GM19468 (cell line): ENCODE measurements around the gene DDAH1.

Source experiments
- ATAC-seq: cut with Tn5 transposase; IDR thresholded peaks from one replicate; pipeline ENCODE4 v1.9.1; 2021; ENCODE audit warnings: mild to moderate bottlenecking, moderate library complexity, moderate number of reproducible peaks; ENCODE audit not compliant: unreplicated experiment; ENCODE audit errors: extremely low read depth

Gene DDAH1

DNA sequence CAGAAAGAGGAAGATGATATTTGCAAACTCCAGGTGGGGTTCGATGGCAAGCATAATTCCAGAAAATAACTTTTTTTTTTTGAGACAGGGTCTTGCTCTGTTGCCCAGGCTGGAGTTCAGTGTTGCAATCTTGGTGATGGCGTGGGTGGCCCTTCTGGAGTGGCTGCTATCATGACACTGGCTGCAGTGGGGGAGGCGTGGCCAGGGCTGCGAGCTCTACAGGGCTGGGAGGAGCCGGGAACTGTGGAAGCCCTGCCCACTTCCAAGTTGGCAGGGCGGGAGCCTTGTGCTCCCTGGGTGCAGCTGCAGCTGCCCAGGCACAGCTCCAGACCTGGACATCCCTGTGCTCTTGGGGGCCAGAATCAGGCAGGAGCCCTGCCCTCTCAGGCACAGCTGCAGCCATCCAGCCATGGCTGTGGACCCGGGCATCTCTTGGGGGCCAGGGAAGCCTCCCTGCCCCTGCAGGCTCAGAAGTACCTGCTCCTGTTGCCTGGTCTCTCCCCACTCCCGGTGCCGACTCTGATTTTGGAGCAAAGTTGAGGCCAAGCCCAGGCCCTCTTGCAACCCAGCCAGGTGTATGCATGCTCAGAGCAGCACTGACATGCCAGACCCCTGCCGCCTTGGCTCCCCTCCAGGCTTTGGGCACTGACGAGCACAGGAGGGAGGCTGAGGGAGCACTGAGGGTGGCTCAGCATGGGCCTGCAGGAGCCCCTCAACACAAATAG, 181.3 kb downstream of the DDAH1 start:
- no peak for ATAC-seq

- no peak for ATAC-seq
These were observed 182.5 kb downstream of the DDAH1 start for GRCh38 chr1:85282424-85282823.

GRCh38 chr1:85280636-85281035, 184.3 kb downstream of the DDAH1 start:
- no peak for ATAC-seq

- no peak for ATAC-seq
These were observed 185.4 kb downstream of the DDAH1 start for GRCh38 chr1:85279458-85280080.

GRCh38 chr1:85278853-85279314, 186.1 kb downstream of the DDAH1 start:
- ATAC-seq: no peak

DNA sequence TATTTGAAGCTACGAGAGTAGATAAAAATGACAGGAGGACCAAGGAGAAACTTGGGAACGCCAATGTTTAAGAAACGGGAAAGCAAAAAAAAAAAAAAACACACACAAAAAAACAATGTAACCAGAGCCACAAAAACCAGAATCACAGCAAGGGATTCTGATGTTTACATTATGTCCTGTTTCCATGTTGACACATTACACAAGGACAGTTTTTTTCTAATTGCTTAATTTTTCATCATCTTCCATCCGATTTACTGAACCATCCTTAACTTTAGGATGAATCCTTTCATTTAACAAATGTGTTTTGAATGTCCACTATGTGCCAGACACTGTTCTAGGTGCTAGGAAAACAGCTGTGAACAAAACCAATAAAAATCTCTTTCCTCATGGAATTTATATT, 187.2 kb downstream of the DDAH1 start:
- ATAC-seq: no peak

DNA sequence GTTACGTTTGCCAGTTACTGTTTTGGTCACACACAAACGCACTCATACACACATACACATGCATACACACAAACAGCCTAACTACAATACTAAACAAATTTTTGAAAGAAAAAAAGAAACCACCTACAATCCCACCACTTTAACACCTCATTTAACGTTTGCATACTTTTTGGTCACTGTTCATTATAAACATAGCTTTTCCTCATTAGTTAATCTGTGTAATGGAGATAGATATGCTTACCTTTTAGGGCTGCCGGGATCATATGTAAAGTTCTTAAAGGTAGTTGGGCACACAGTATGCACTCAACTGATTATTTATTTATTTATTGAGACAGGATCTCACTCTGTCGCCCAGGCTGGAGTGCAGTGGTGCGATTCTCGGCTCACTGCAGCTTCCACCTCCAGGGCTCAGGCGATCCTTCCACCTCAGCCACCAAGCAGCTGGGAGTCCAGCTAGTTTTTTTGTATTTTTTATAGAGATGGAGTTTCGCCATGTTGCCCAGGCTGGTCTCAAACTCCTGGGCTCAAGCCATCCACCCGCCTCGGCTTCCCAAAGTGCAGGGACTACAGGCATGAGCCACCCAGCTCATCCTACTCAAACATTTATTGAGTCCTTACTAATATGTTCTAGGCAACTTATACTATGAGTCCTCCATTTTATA, 187.8 kb downstream of the DDAH1 start:
- no peak for ATAC-seq

- peak; percentile 99 for ATAC-seq
These were observed 188.6 kb downstream of the DDAH1 start, which contains the start of gene BCL10 for GRCh38 chr1:85276215-85276977. Gene BCL10 (minus strand): TSS chr1:85276632. CDS start chr1:85276352, 280 bp downstream.

DNA sequence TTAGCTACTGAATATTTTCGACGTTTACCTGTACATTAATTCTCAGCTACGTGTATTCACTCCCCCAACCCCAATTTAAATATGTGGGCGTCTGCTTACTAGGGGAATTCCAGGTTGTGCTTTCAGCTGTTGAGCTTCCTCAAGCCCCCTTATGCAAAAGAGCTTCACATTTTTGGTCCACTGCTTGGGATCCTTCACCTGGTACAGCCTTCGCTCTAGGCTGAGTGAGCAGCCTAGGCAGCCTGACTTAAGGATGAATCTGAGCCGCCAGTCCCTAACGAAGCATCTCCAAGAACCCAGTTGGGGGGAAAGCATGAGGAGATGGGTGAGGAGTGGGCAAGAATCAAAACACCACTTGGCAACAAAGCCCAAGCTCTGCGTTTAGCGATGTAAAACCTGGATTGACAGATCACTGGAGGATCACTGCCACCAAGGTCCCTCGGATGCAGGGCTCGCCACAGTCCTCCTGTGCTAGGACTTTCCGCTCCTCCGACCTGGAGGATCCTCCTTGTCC, 189.2 kb downstream of the DDAH1 start:
- no peak for ATAC-seq

GRCh38 chr1:85274969-85275453, 189.9 kb downstream of the DDAH1 start:
- ATAC-seq: no peak

GRCh38 chr1:85273397-85273796, 191.6 kb downstream of the DDAH1 start:
- ATAC-seq: no peak

DNA sequence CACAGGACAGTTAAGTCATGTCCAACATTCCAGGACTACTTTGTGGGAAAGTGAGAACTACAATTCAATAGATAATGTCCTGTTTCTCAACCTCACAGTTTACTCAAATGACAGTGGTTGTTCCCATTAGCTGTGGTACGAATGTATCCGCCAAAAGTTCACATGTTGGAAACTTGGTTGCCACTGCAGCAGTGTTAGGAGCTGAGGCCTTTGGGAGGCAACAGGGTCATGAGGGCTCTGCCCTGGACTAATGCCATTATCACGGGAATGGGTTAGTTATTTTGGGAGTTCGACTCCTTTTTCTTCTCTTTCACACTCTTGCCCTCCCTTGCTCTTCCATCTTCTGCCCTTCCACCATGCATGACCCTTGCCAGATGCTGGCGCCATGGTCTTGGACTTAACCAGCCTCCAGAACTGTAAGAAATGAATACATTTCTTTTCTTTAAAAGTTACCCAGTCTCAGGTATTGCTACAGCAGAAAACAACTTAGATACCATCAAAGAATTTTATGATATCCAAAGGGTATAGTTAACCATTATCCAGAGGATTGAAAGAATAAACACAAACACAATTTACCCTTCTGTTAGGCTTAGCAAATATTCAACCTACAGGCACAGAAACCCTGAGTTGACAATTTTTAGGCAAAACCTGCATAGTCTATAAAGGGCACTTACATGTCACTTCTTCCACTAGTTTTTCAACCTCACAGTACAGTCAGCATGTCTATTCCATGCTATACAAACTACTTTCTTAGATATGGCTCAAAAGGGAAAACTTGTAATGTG, 196.0 kb downstream of the DDAH1 start:
- ATAC-seq: no peak
